ENCODE results near the gene STIM2.

The STIM2 gene

DNA sequence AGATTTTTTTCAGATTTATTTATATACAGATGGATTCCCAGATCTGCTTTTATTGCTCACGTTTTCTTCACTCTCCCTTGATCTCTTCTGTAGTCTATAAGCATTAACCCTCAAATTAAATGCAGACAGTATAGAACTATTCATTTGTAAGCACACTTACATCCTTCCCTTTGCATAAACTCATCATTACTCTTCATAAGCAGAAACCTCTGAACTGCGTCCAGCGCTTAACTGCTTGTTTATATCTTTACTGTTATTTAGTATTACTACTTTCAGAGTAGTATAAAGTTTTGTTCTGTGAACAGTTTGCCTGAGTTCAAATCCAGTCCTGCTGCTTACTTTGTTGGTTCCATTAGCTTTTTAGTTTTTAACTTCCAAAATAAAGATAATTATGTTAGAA lies 132.9 kb downstream of the STIM2 start:
- DNase-seq (ENCODE audit: low read depth, low spot score), result no peak
- H3K4me3 ChIP-seq (ENCODE audit: low read depth, low read length), result no peak overlapping the region
- TF ChIP-seq, protein P1, sequence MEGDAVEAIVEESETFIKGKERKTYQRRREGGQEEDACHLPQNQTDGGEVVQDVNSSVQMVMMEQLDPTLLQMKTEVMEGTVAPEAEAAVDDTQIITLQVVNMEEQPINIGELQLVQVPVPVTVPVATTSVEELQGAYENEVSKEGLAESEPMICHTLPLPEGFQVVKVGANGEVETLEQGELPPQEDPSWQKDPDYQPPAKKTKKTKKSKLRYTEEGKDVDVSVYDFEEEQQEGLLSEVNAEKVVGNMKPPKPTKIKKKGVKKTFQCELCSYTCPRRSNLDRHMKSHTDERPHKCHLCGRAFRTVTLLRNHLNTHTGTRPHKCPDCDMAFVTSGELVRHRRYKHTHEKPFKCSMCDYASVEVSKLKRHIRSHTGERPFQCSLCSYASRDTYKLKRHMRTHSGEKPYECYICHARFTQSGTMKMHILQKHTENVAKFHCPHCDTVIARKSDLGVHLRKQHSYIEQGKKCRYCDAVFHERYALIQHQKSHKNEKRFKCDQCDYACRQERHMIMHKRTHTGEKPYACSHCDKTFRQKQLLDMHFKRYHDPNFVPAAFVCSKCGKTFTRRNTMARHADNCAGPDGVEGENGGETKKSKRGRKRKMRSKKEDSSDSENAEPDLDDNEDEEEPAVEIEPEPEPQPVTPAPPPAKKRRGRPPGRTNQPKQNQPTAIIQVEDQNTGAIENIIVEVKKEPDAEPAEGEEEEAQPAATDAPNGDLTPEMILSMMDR (IDR thresholded peaks at IDR 0.05; ENCODE audit: low read depth, low read length), result no peak
- in situ Hi-C loops (cut with HindIII; ENCODE audit: low sequenced_read_pairs), result loop anchor here (25.0 kb wide), 1 partner anchor 531 kb away; no protein-coding TSS in a partner anchor

DNA sequence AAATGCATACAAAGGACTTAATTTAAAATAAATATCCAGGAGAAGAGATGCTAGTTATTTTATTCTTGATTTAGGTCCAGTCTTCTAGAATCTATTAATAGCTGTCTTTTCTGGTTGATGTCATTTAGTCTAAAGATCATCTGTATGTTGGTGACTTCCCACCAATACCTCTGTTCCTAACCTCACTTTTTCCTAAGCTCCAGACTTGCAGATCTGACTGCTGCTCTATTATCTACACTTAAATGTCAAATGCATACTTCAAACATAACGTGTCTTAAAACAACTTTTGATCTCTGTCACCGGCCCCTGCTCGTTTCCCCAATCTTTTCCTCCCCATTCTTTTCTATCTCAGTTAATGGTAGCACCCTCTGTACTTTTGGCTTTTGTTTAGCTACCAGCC lies 133.3 kb downstream of the STIM2 start:
- in situ Hi-C loops (cut with HindIII; ENCODE audit: low sequenced_read_pairs), result loop anchor here (25.0 kb wide), 1 partner anchor 532 kb away; no protein-coding TSS in a partner anchor
- DNase-seq (ENCODE audit: low read depth, low spot score), result no peak
- TF ChIP-seq, protein P1 (IDR thresholded peaks at IDR 0.05; ENCODE audit: low read depth, low read length), result no peak

DNA sequence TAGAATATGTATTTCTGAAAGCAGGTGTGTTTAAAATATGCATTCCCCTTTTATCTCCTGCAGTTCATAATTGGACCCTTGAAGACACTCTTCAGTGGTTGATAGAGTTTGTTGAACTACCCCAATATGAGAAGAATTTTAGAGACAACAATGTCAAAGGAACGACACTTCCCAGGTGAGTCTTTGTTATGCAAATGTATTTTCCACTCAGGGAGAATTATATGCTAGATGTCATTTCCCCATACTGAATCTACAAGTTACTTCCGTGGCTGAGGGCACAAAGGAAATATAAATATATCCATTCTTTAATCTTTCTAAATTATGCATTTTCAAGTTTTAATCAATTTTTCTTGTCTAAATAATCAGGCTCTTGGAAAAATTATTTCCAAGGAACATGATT lies 134.7 kb downstream of the STIM2 start:
- DNase-seq (ENCODE audit: low read depth, low spot score), result no peak
- in situ Hi-C loops (cut with HindIII; ENCODE audit: low sequenced_read_pairs), result loop anchor here (25.0 kb wide), 1 partner anchor 533 kb away; no protein-coding TSS in a partner anchor
- TF ChIP-seq, protein P1 (IDR thresholded peaks at IDR 0.05; ENCODE audit: low read depth, low read length), result no peak
- no peak overlapping the region for H3K4me3 ChIP-seq (ENCODE audit: low read depth, low read length)

More for the DNA sequence above, 133.3 kb downstream of the STIM2 start:
- no peak overlapping the region for H3K4me3 ChIP-seq (ENCODE audit: low read depth, low read length)

DNA sequence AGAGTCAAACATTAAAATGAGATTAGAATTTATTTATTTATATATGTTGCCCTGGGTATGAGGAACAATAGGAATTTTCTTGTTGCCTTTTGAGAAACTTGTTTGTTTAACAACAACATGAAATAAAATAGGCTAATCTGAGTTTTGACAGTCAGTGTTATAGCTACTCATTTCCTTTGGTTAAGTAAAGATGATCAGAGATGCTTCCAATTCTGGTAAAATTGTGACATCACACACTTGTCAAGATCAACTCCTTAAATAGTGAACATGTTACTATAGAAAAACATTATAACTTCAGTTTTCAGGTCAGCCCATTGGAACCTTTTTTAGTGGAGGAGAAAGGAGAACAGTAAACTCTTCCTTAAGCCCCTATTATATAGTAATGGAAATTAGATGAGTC lies 136.1 kb downstream of the STIM2 start:
- TF ChIP-seq, protein P1 (IDR thresholded peaks at IDR 0.05; ENCODE audit: low read depth, low read length), result no peak
- in situ Hi-C loops (cut with HindIII; ENCODE audit: low sequenced_read_pairs), result loop anchor here (25.0 kb wide), 1 partner anchor 534 kb away; no protein-coding TSS in a partner anchor
- no peak for DNase-seq (ENCODE audit: low read depth, low spot score)
- no peak overlapping the region for H3K4me3 ChIP-seq (ENCODE audit: low read depth, low read length)

DNA sequence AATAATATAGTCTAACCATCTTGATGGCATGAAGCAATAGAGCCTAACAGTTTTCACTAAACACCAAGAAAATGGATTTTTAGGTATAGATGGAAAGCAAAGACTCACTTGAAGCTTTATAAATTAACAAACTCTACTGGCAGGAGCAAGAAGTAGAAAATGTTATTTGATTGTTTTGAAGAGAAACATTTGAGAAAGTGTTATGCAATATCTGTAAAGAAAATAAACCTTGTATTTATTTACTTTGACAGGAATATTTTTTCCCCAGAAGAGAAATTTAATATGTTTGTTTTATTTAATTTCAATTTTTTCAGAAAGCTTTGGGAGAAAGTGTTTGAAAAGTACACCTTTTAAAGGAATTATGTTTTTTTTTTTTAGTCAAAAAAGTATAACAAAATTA lies 139.0 kb downstream of the STIM2 start:
- in situ Hi-C loops (cut with HindIII; ENCODE audit: low sequenced_read_pairs), result loop anchor here (25.0 kb wide), 1 partner anchor 537 kb away; no protein-coding TSS in a partner anchor
- DNase-seq (ENCODE audit: low read depth, low spot score), result no peak
- TF ChIP-seq, protein P1 (IDR thresholded peaks at IDR 0.05; ENCODE audit: low read depth, low read length), result no peak
- H3K4me3 ChIP-seq (ENCODE audit: low read depth, low read length), result no peak overlapping the region

DNA sequence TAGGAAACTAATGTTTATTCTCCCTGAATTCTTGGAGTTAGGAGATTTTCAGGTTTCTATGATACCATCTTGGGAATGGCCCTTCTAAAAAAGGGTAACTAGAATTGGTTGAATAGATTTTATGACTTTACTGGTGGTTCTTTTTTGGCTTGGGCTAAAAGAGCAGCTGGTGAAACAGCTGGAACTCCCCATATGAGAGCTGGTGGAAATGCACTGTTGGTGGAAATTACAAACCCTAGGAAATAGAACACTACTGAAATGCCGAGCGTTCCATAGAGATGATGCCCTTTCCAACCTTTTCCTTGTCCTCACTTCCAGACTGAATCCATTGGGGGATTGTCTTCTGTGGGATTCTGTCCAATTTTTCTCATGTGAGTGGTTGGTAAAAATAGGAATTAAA lies 139.5 kb downstream of the STIM2 start:
- DNase-seq (ENCODE audit: low read depth, low spot score), result no peak
- TF ChIP-seq, protein P1 (IDR thresholded peaks at IDR 0.05; ENCODE audit: low read depth, low read length), result no peak
- in situ Hi-C loops (cut with HindIII; ENCODE audit: low sequenced_read_pairs), result no loop called here
- H3K4me3 ChIP-seq (ENCODE audit: low read depth, low read length), result no peak overlapping the region
